Ovary (tissue), 9 donors: ENCODE measurements around the gene TENT5A. TPM values are rescaled to one million over a fixed set of nuclear protein-coding genes. Genes with fewer than 3 reads are reported as not detected.
"Not testable (repeated sequence)": the region's sequence is repeated elsewhere in the genome, so short reads cannot be mapped to it uniquely, and the experiment has no call there.

ENCODE experiments used
- DNase-seq, 5 donors: peaks; one replicate each; pipeline ENCODE4 v3.0.0-alpha.2; 2019 to 2020
- H3K27ac ChIP-seq, 2 donors: fragments of 200-600 bp; one replicate each; pipeline versions ENCODE4 v1.5.1 to v1.8.0; 2019 to 2022
- H3K27me3 ChIP-seq: fragments of 200-600 bp; one replicate; pipeline ENCODE4 v1.8.0; 2022
- H3K36me3 ChIP-seq: fragments of 200-600 bp; sonication (generic); one replicate; pipeline ENCODE4 v1.5.1; 2019
- H3K4me1 ChIP-seq: one replicate; pipeline ENCODE4 v1.8.1; 2013; ENCODE audit warnings: mild to moderate bottlenecking, moderate library complexity; ENCODE audit not compliant: insufficient read depth
- H3K4me3 ChIP-seq: fragments of 200-600 bp; sonication (generic); one replicate; pipeline ENCODE4 v1.5.1; 2017
- H3K9me3 ChIP-seq, 2 donors: fragments of 200-600 bp in 1 of 2; sonication (generic) in 1 of 2; one replicate each; pipeline versions ENCODE4 v1.5.1 to v1.8.1; 2013 to 2019; ENCODE audit warnings: mild to moderate bottlenecking in 1 of 2, moderate library complexity in 1 of 2
- EP300 ChIP-seq: sonication (generic); formaldehyde crosslinking; IDR thresholded peaks from one replicate; pipeline ENCODE4 v1.6.1; 2017; ENCODE audit warnings: antibody characterized with exemption
- POLR2A ChIP-seq: fragments of 450-650 bp; IDR thresholded peaks from one replicate; pipeline ENCODE4 v1.6.1; 2017; ENCODE audit warnings: antibody characterized with exemption, mild to moderate bottlenecking, moderate library complexity
- WGBS, 3 donors: extraction: QIAGEN DNeasy Blood & Tissue Kit in 1 of 3; methylation state at CpG; one replicate each; pipeline versions ENCODE4 v1.1.5 to v1.1.7; 2013 to 2017; 5-methylcytosine and 5-hydroxymethylcytosine counted together
- intact Hi-C, 4 donors: fragments of 100-400 bp; cut with DNase I; formaldehyde crosslinking; loops; one replicate each; pipeline versions ENCODE4 v1.11.0 to v1.15.1; 2022 to 2023
- polyA plus RNA-seq, 2 donors: library from polyadenylated mRNA; stranded (reverse); fragments of 200-250 nt in 1 of 2; fragments of 350-450 nt in 1 of 2; fragmentation: Illumina TruSeq in 1 of 2; extraction: RNeasy Lipid Tissue Mini Kit (QIAGEN cat#74804) in 1 of 2; gene quantifications; one replicate each; pipeline ENCODE4 v1.2.3, GENCODE V29; 2013 to 2014
- total RNA-seq, 7 donors: library from RNA; depleted of rRNA in 2 of 7; stranded (reverse); fragments of >200 nt in 2 of 7; fragmentation: NEBNext Ultra II Directional in 3 of 7; extraction: Animal tissue kit (Norgen Biotek cat#: 25700) in 3 of 7; gene quantifications; one replicate each; pipeline versions ENCODE4 v1.1.0 to v1.2.4, GENCODE V29; 2016 to 2023
- TF ChIP-seq, protein P1 (sequence below), 3 donors: fragments of 450-650 bp in 2 of 3; fragments of 200-600 bp in 1 of 3; IDR thresholded peaks; one replicate each; pipeline versions ENCODE4 v1.5.1 to v1.8.0; 2016 to 2022; ENCODE audit warnings: antibody characterized with exemption in 3 of 3, mild to moderate bottlenecking in 1 of 3
- donor health status: DM: no; HTN: no; CAD: no; lungs with moderate emphysema.
- donor health status: DM: no; HTN: no; CAD: no.
- donor health status: Bipolar disorder and iron deficiency.
- donor health status: DM: yes; HTN: yes; CAD: no.
- donor health status: DM: no; HTN: no; CAD: no.
- donor health status: DM: yes; HTN: yes; CAD: no.

The TENT5A gene
- total and polyA plus RNA-seq, 9 donors: 14.6 to 47.1 (median 29.4) TPM

GRCh38 chr6:81781624-81782023, 29.1 kb upstream of the TENT5A start:
- Histone ChIP-seq H3K36me3 (no peaks in the 10 kb centered on the region), H3K27ac (no peak overlapping the region), H3K4me3 (no peak overlapping the region), H3K27me3 (no peaks in the 10 kb centered on the region), H3K9me3 (no peaks in the 10 kb centered on the region), H3K4me1 (peaks cover 2% of the 10 kb centered on the region)
- DNase-seq: no peak
- TF ChIP-seq EP300 (no peak), POLR2A (no peak)
- TF ChIP-seq, protein P1, sequence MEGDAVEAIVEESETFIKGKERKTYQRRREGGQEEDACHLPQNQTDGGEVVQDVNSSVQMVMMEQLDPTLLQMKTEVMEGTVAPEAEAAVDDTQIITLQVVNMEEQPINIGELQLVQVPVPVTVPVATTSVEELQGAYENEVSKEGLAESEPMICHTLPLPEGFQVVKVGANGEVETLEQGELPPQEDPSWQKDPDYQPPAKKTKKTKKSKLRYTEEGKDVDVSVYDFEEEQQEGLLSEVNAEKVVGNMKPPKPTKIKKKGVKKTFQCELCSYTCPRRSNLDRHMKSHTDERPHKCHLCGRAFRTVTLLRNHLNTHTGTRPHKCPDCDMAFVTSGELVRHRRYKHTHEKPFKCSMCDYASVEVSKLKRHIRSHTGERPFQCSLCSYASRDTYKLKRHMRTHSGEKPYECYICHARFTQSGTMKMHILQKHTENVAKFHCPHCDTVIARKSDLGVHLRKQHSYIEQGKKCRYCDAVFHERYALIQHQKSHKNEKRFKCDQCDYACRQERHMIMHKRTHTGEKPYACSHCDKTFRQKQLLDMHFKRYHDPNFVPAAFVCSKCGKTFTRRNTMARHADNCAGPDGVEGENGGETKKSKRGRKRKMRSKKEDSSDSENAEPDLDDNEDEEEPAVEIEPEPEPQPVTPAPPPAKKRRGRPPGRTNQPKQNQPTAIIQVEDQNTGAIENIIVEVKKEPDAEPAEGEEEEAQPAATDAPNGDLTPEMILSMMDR (IDR thresholded peaks at IDR 0.05): no peak
- intact Hi-C loops: no loop called here
- 85 to 91% (median 86%) methylated on average over 2 of the region's 2 CpGs for WGBS, 3 donors

- H3K27ac ChIP-seq: no peak overlapping the region
- WGBS, 3 donors: 95 to 96% (median 96%) methylated on average over 2 of the region's 2 CpGs
These were observed 25.2 kb upstream of the TENT5A start for GRCh38 chr6:81777586-81778268.

DNA sequence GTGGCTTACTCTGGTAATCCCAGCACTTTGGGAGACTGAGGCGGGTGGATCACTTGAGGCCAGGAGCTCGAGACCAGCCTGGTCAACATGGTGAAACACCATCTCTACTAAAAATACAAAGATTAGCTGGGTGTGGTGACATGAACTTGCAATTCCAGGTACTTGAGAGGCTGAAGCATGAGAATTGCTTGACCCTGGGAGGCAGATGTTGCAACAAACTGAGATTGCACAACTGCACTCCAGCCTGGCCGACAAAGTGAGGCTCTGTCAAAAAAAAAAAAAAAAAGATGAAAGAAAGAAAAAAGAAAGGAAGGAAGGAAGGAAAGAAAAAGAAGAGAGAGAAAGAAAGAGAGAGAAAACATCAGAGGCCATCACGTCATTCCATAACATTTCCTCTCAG, 23.7 kb upstream of the TENT5A start:
- H3K4me1 ChIP-seq, DNase-seq, intact Hi-C loops, H3K4me3 ChIP-seq, H3K9me3 ChIP-seq, H3K27ac ChIP-seq, H3K27me3 ChIP-seq, H3K36me3 ChIP-seq: not testable (repeated sequence)
- 88 to 94% (median 90%) methylated on average over 4 of the region's 4 CpGs for WGBS, 3 donors

More at GRCh38 chr6:81777586-81778268, 25.2 kb upstream of the TENT5A start:
- H3K4me1 ChIP-seq: no peaks in the 10 kb centered on the region
- H3K9me3 ChIP-seq: no peaks in the 10 kb centered on the region
- H3K4me3 ChIP-seq: no peak overlapping the region
- intact Hi-C loops: no loop called here
- TF ChIP-seq, protein P1 (IDR thresholded peaks at IDR 0.05): no peak
- no peak for TF ChIP-seq EP300
- no peak for TF ChIP-seq POLR2A
- H3K36me3 ChIP-seq: no peaks in the 10 kb centered on the region
- DNase-seq: no peak
- H3K27me3 ChIP-seq: no peaks in the 10 kb centered on the region

DNA sequence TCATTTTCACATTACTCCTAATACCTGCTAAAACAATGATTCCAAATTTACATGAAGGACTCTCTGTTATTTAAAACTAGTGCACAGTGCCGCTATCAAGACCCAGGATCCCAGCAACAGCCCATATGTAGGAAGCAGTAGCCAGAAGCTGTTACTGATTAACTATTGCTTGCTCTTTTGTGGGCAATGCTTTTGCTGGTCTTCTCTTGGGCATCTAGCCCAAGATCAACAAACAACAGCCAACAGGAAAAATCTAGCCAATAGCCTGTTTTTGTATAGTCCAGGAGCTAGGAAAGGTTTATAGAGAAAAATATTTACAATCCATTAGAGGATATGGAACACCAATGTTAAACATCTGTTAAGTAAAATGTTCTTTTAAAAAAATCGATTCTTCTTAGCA, 22.1 kb upstream of the TENT5A start:
- TF ChIP-seq, protein P1 (IDR thresholded peaks at IDR 0.05): no peak
- TF ChIP-seq EP300 (no peak), POLR2A (no peak)
- no peak overlapping the region for H3K4me3 ChIP-seq
- no peak for DNase-seq
- H3K27me3 ChIP-seq: no peaks in the 10 kb centered on the region
- H3K9me3 ChIP-seq: no peaks in the 10 kb centered on the region
- WGBS, 3 donors: 76 to 81% (median 80%) methylated on average over 2 of the region's 2 CpGs
- no peak overlapping the region for H3K27ac ChIP-seq
- H3K36me3 ChIP-seq: no peaks in the 10 kb centered on the region
- intact Hi-C loops: no loop called here
- H3K4me1 ChIP-seq: no peaks in the 10 kb centered on the region

DNA sequence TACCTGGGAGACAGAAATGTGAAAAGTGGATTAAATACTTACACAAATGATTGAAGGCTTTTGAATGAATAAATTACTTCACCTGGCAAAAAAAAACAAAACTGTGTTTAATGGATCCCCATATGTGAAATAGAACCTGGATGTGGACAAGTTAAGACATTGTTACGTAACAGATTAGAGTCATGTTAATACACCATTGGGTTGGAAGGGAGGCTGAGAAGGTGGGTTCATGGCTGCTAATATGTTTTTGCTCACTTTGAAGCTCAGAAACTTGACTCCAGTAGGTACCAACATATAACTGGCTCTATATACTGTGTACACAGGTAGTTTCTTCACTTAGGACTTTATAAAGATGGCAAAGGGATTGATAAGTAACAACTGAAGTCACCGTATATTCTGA, 21.4 kb upstream of the TENT5A start:
- Histone ChIP-seq H3K4me3 (no peak overlapping the region), H3K4me1 (no peaks in the 10 kb centered on the region), H3K36me3 (no peaks in the 10 kb centered on the region), H3K9me3 (no peaks in the 10 kb centered on the region), H3K27me3 (no peaks in the 10 kb centered on the region), H3K27ac (no peak overlapping the region)
- WGBS, 3 donors: 97 to 98% (median 98%) methylated on average over 2 of the region's 2 CpGs
- intact Hi-C loops: no loop called here
- TF ChIP-seq EP300 (no peak), POLR2A (no peak)
- TF ChIP-seq, protein P1 (IDR thresholded peaks at IDR 0.05): no peak
- no peak for DNase-seq
